WI38 (cell line): ENCODE results near the gene SLC6A17.

Experiments
- H3K4me3 ChIP-seq: 2 replicates; pipeline ENCODE4 v1.5.1; 2011; ENCODE audit warnings: low read depth, mild to moderate bottlenecking, control low read depth, low read length
- TF ChIP-seq, protein P1 (sequence below): IDR thresholded peaks from 2 replicates; pipeline ENCODE4 v1.5.1; 2012; ENCODE audit warnings: low read depth, mild to moderate bottlenecking, control low read depth, low read length

Gene SLC6A17

DNA sequence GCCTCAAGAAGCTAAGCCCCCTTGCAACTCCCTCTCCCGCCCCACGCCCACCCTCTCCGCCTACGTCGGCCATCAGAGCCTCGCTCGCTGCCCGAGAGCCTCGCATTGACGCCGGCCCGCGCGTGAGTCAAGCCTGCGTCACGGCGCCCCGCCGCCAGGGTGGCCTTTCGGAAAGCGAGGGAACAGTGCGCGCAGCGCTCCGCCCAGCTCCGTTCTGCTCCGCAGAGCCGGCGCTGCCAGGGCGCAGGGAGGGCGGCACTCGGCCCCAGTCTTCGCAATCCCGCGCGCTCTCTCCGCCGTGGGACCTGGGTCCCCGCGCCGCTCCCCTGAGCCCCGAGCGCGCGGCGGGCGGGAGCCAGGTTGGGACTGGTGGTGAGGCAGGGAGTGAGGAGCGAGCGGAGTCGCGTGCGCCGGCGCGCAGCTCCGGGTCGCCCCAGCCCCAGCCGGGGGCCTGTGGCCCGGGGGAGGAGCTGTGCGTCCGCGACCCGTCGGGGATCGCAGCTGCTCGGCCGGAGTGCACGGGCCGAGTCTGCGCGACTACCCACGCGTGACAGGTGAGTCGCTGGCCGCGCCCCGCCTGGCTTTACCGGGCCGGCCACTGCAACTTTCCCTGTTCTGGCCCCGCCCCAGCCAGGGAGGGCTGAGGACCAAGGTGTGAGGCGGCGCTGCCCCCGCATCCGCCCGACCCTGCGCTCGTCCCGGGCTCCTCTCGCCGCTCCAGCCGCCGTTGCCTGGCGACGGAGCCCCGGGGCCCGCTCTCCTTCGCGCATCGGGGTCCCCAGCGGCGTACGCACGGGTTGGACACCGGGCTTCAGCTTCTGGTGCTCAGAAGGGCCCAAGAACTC is at the start of gene SLC6A17:
Gene SLC6A17, plus strand, starts transcription at position 165 of the 845 bp plus-strand sequence. CDS start 16,436 bp downstream, outside the sequence.
- TF ChIP-seq, protein P1, sequence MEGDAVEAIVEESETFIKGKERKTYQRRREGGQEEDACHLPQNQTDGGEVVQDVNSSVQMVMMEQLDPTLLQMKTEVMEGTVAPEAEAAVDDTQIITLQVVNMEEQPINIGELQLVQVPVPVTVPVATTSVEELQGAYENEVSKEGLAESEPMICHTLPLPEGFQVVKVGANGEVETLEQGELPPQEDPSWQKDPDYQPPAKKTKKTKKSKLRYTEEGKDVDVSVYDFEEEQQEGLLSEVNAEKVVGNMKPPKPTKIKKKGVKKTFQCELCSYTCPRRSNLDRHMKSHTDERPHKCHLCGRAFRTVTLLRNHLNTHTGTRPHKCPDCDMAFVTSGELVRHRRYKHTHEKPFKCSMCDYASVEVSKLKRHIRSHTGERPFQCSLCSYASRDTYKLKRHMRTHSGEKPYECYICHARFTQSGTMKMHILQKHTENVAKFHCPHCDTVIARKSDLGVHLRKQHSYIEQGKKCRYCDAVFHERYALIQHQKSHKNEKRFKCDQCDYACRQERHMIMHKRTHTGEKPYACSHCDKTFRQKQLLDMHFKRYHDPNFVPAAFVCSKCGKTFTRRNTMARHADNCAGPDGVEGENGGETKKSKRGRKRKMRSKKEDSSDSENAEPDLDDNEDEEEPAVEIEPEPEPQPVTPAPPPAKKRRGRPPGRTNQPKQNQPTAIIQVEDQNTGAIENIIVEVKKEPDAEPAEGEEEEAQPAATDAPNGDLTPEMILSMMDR = no peak
- peak within 1 kb of the TSS; percentile 14; the same call in 1 of the 2 replicates for H3K4me3 ChIP-seq

DNA sequence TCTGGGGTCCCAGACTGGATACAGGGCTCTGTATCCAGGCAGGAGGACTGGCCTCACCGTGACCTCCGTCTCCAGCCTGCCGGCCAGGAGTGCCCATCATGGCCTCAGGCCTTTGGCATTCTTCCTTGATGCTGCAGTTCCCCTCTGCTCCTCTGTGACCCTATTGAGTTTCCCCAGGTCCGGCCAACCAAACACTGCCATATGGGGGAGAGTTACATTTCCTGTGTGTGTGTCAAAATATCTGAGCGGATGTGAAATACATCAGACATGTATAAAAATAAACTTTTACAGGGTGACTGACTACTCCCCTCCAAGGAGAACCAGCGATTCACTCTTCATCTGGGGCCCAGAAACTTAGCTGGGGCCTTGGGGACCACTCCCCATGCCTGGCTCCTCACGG is 48.2 kb upstream of the SLC6A17 start:
- H3K4me3 ChIP-seq = no peak overlapping the region

DNA sequence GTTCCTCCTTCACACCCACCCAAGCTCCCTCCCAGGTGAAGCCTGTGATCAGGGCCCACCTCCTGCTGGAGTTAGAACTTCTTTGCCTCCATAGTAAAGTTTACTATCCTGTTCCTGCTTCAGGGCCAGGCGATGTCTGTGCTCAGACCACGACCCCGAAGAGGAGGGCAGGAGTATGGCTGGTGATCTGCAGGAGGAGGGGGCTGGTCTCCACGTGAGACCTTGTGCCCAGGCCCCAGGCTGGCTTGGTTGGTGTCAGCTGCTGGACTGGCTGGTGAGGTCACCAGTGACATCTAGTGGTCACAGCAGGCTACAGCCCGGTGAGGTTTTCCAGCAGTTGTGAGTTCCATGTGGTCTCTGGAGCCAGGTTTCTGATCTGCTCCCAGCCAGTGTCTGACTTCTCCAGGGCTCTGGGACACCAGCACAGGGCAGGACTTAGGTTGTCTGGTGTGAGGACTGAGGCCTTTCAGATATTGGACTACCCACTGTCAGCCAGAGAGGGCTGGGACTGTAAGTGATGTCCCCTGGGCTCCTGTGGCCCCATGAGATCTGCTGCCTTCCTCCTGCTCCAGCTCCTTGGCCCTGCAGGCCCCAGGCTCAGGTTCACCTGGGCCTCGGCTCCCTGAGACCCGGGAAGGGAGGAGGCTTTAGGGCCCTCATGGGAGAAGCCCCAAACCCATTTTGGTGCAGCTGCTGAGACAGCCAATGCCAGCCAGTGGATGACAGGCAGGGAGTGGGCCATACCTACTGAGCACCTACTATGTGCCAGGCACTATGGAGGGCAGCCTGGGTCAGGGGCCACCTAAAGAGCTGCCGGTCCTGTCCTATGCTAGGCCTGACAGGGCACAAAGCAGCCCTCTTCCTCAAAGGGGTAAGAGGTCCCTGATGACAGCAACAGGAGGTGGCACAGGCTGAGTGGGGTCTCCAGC is 44.0 kb upstream of the SLC6A17 start:
- H3K4me3 ChIP-seq = no peak overlapping the region
- TF ChIP-seq, protein P1 = peak; percentile 95

More for the DNA sequence above, 48.2 kb upstream of the SLC6A17 start:
- TF ChIP-seq, protein P1 = no peak

DNA sequence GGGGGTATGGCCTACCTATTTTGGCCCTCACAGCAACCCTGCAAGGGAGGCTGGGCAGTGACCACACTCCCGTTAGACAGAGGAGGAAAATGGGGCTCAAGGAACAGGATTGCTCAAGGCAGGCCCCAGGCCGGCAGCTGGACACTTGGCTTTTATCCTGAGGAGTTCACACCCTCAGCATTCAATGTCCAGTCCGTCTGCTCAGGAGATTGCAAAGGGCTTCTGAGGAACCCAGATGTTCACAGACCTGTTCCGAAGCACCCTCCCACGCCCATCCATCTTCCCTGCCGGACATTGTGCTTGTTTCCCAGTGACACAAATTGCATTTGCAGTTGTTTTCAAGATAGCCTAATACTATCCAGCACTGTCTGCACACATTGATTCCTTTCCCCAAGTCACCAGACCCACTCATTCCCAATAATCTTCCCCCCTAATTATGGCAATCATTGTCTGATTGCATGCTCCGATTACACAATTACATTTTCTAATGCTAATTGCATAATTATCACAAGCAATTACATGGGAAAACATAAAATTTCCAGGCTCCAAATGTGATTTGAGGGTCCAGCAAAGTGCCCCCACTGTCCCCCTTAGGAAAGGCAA is 42.3 kb upstream of the SLC6A17 start:
- TF ChIP-seq, protein P1 = no peak
- no peak overlapping the region for H3K4me3 ChIP-seq

DNA sequence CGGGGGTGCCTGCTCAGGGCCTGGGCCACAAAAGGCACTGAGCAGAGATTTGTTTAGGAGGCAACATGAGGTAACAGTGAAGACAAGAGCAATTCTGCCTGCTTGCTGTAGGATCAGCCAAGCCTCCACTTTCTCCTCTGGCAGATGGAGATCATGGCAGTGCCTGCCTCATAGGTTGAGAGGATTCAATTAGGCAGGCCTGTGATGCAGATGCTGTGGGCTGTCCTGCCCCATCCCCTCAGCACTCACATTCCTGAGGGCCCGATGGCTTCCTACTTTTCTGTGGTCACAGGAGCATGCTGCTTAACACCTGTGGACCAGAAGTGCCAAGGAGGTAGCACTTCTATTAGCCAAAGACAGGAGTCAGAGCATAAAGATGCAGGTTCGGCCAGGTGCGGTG is 39.2 kb upstream of the SLC6A17 start:
- H3K4me3 ChIP-seq = no peak overlapping the region
- TF ChIP-seq, protein P1 = no peak

DNA sequence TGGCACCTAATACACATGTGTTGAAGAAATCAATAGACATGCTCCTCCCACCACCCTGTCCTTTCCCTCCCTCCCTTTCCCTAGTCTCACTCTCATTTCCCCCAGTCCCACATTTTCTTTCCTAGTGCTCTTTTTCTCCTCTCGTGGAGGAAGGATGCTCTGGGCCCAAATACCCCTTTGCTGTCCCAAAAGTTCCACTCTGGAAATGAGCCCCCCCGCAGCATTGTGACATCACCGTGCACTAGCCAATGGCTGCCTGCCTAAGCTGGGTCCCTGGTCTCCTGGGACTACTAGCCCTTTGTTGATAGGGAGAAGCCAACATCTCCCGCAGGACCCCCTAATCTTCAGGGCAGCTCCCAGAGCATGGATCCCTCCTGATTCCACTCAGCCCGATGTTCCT is 38.2 kb upstream of the SLC6A17 start, which contains the start of gene UBL4B:
Gene UBL4B, plus strand, starts transcription at position 301 of the 400 bp plus-strand sequence. Its CDS starts 92 bp downstream, at position 393.
- H3K4me3 ChIP-seq = no peak within 1 kb of the TSS
- TF ChIP-seq, protein P1 = no peak
